Measurements from ENCODE around the gene SGK1. TPM values are rescaled to one million over a fixed set of nuclear protein-coding genes. Genes with fewer than 3 reads are reported as not detected.
"Not testable (repeated sequence)": the region's sequence is repeated elsewhere in the genome, so short reads cannot be mapped to it uniquely, and the experiment has no call there.

SGK1 gene
- total RNA-seq, 1 experiment from 2014 or later = 2.4 TPM

DNA sequence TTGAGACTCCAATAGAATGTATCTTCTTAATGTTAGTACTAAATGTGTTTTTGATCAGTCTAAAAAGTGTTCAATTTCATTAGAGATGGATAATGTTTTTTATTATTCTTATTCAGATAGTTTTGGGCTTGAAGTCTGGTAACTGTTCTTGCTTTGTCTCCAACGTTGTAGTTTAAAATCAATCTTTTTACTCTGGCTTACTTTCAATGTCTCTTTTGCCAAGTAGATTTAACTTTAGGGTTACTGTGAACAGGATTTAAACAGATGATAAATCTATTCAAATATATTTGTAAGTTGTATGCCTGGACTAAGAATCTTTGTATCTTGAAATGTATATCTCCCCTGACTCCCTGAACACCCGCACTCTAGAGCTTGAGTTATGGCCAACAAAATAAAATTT, 51.1 kb downstream of the SGK1 start:
- no peaks in the 10 kb centered on the region for H3K36me3 ChIP-seq (ENCODE audit: insufficient read depth, low read length)
- H3K4me2 ChIP-seq (ENCODE audit: low read depth, low read length, poor library complexity, severe bottlenecking) = no peak overlapping the region
- H2AFZ ChIP-seq (ENCODE audit: low read length) = no peak overlapping the region
- no peaks in the 10 kb centered on the region for H4K20me1 ChIP-seq (ENCODE audit: insufficient read depth, low read depth, low read length)
- H3K4me1 ChIP-seq (ENCODE audit: low read length) = no peaks in the 10 kb centered on the region
- no peaks in the 10 kb centered on the region for H3K9me3 ChIP-seq (ENCODE audit: low read length)
- H3K27me3 ChIP-seq (ENCODE audit: low read length) = no peaks in the 10 kb centered on the region
- H3K4me3 ChIP-seq (ENCODE audit: low read length) = no peak overlapping the region
- H3K27ac ChIP-seq (ENCODE audit: low read length) = no peak overlapping the region
- no peaks in the 10 kb centered on the region for H3K79me2 ChIP-seq (ENCODE audit: low read length)
- H3K9me2 ChIP-seq (replicated peaks; ENCODE audit: insufficient read depth, low read length) = no peaks in the 10 kb centered on the region
- H3K9ac ChIP-seq (ENCODE audit: low read length) = no peak overlapping the region
- no peak for DNase-seq

- no peaks in the 10 kb centered on the region for H3K36me3 ChIP-seq (ENCODE audit: insufficient read depth, low read length)
- H3K9ac ChIP-seq (ENCODE audit: low read length) = no peak overlapping the region
- H2AFZ ChIP-seq (ENCODE audit: low read length) = no peak overlapping the region
- no peaks in the 10 kb centered on the region for H3K9me3 ChIP-seq (ENCODE audit: low read length)
- H3K9me2 ChIP-seq (replicated peaks; ENCODE audit: insufficient read depth, low read length) = no peaks in the 10 kb centered on the region
- H3K27me3 ChIP-seq (ENCODE audit: low read length) = no peaks in the 10 kb centered on the region
- no peak overlapping the region for H3K4me3 ChIP-seq (ENCODE audit: low read length)
- no peaks in the 10 kb centered on the region for H4K20me1 ChIP-seq (ENCODE audit: insufficient read depth, low read depth, low read length)
- H3K27ac ChIP-seq (ENCODE audit: low read length) = no peak overlapping the region
- no peaks in the 10 kb centered on the region for H3K4me1 ChIP-seq (ENCODE audit: low read length)
- no peak for DNase-seq
- no peaks in the 10 kb centered on the region for H3K79me2 ChIP-seq (ENCODE audit: low read length)
- H3K4me2 ChIP-seq (ENCODE audit: low read depth, low read length, poor library complexity, severe bottlenecking) = no peak overlapping the region
Measured at GRCh38 chr6:134261766-134262165, 56.1 kb downstream of the SGK1 start.

DNA sequence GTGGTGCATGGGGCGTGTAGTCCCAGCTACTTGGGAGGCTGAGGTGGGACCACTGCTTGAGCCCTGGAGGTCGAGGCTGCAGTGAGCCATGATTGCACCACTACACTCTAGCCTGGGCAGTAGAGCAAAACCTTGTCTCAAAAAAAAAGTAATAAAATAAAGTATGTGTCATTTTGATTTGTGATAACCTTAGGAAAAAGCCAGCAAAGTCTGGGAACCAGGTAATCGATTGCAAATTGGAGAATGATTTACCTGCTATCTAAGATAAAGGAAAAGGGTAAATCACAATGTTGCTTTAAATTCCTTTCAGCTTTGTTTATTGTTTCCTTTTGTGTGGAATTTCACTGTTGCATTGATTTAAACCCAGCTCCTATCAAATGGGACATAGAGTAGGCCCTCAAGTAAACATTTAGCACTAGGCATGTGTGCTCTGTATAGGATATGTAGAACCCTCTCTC, 59.0 kb downstream of the SGK1 start:
- no peak overlapping the region for H3K9ac ChIP-seq (ENCODE audit: low read length)
- H3K4me3 ChIP-seq (ENCODE audit: low read length) = no peak overlapping the region
- no peak overlapping the region for H3K27ac ChIP-seq (ENCODE audit: low read length)
- H2AFZ ChIP-seq (ENCODE audit: low read length) = no peak overlapping the region
- no peak overlapping the region for H3K4me2 ChIP-seq (ENCODE audit: low read depth, low read length, poor library complexity, severe bottlenecking)
- no peak for DNase-seq
- no peaks in the 10 kb centered on the region for H4K20me1 ChIP-seq (ENCODE audit: insufficient read depth, low read depth, low read length)
- no peaks in the 10 kb centered on the region for H3K4me1 ChIP-seq (ENCODE audit: low read length)
- no peaks in the 10 kb centered on the region for H3K27me3 ChIP-seq (ENCODE audit: low read length)
- H3K79me2 ChIP-seq (ENCODE audit: low read length) = no peaks in the 10 kb centered on the region
- no peaks in the 10 kb centered on the region for H3K36me3 ChIP-seq (ENCODE audit: insufficient read depth, low read length)
- H3K9me2 ChIP-seq (replicated peaks; ENCODE audit: insufficient read depth, low read length) = no peaks in the 10 kb centered on the region
- H3K9me3 ChIP-seq (ENCODE audit: low read length) = no peaks in the 10 kb centered on the region

DNA sequence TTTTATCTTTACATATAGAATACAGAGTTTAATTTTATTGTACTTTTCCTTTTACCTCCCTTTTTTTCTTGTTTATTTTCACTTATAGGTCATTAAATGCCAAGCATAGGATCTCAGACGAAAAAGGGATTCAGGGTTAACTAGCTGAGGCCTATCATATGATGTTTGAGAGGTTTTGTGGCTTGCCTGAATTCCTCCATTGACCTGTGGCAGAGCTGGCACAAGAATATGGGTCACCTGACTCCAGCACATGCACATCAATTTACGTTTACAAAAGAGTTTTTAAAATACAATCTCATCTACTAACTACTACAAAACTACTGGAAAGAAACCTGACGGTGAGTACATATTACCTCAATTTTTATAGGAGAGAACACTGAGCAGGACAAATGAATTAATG, 60.4 kb downstream of the SGK1 start:
- Histone ChIP-seq H2AFZ (ENCODE audit: low read length) (no peak overlapping the region), H4K20me1 (ENCODE audit: insufficient read depth, low read depth, low read length) (no peaks in the 10 kb centered on the region), H3K9ac (ENCODE audit: low read length) (no peak overlapping the region), H3K79me2 (ENCODE audit: low read length) (no peaks in the 10 kb centered on the region), H3K9me2 (replicated peaks; ENCODE audit: insufficient read depth, low read length) (no peaks in the 10 kb centered on the region), H3K27ac (ENCODE audit: low read length) (no peak overlapping the region), H3K4me3 (ENCODE audit: low read length) (no peak overlapping the region), H3K27me3 (ENCODE audit: low read length) (no peaks in the 10 kb centered on the region), H3K9me3 (ENCODE audit: low read length) (no peaks in the 10 kb centered on the region), H3K4me1 (ENCODE audit: low read length) (no peaks in the 10 kb centered on the region), H3K36me3 (ENCODE audit: insufficient read depth, low read length) (no peaks in the 10 kb centered on the region), H3K4me2 (ENCODE audit: low read depth, low read length, poor library complexity, severe bottlenecking) (no peak overlapping the region)
- no peak for DNase-seq

- Histone ChIP-seq H3K4me2 (ENCODE audit: low read depth, low read length, poor library complexity, severe bottlenecking) (no peak overlapping the region), H3K9ac (ENCODE audit: low read length) (no peak overlapping the region), H3K27me3 (ENCODE audit: low read length) (no peaks in the 10 kb centered on the region), H2AFZ (ENCODE audit: low read length) (no peak overlapping the region), H3K9me2 (replicated peaks; ENCODE audit: insufficient read depth, low read length) (no peaks in the 10 kb centered on the region), H3K27ac (ENCODE audit: low read length) (no peak overlapping the region), H3K9me3 (ENCODE audit: low read length) (no peaks in the 10 kb centered on the region), H3K4me1 (ENCODE audit: low read length) (no peaks in the 10 kb centered on the region), H3K79me2 (ENCODE audit: low read length) (no peaks in the 10 kb centered on the region), H3K36me3 (ENCODE audit: insufficient read depth, low read length) (no peaks in the 10 kb centered on the region), H3K4me3 (ENCODE audit: low read length) (no peak overlapping the region), H4K20me1 (ENCODE audit: insufficient read depth, low read depth, low read length) (no peaks in the 10 kb centered on the region)
- DNase-seq = no peak
Measured at GRCh38 chr6:134256862-134257261, 61.0 kb downstream of the SGK1 start.

GRCh38 chr6:134255280-134255679, 62.6 kb downstream of the SGK1 start:
- not testable (repeated sequence) for H4K20me1 ChIP-seq (ENCODE audit: insufficient read depth, low read depth, low read length); H3K4me1 ChIP-seq (ENCODE audit: low read length); H2AFZ ChIP-seq (ENCODE audit: low read length); H3K9me3 ChIP-seq (ENCODE audit: low read length); DNase-seq; H3K27ac ChIP-seq (ENCODE audit: low read length); H3K9ac ChIP-seq (ENCODE audit: low read length); H3K27me3 ChIP-seq (ENCODE audit: low read length); H3K36me3 ChIP-seq (ENCODE audit: insufficient read depth, low read length); H3K4me2 ChIP-seq (ENCODE audit: low read depth, low read length, poor library complexity, severe bottlenecking); H3K79me2 ChIP-seq (ENCODE audit: low read length); H3K4me3 ChIP-seq (ENCODE audit: low read length); H3K9me2 ChIP-seq (replicated peaks; ENCODE audit: insufficient read depth, low read length)

- Histone ChIP-seq H2AFZ (ENCODE audit: low read length) (no peak overlapping the region), H3K4me3 (ENCODE audit: low read length) (no peak overlapping the region), H3K27me3 (ENCODE audit: low read length) (no peaks in the 10 kb centered on the region), H4K20me1 (ENCODE audit: insufficient read depth, low read depth, low read length) (no peaks in the 10 kb centered on the region), H3K9me2 (replicated peaks; ENCODE audit: insufficient read depth, low read length) (no peaks in the 10 kb centered on the region), H3K4me1 (ENCODE audit: low read length) (no peaks in the 10 kb centered on the region), H3K36me3 (ENCODE audit: insufficient read depth, low read length) (no peaks in the 10 kb centered on the region), H3K9me3 (ENCODE audit: low read length) (no peaks in the 10 kb centered on the region), H3K4me2 (ENCODE audit: low read depth, low read length, poor library complexity, severe bottlenecking) (no peak overlapping the region), H3K79me2 (ENCODE audit: low read length) (no peaks in the 10 kb centered on the region), H3K27ac (ENCODE audit: low read length) (no peak overlapping the region), H3K9ac (ENCODE audit: low read length) (no peak overlapping the region)
- DNase-seq = no peak
Measured at GRCh38 chr6:134254118-134254517, 63.8 kb downstream of the SGK1 start.

DNA sequence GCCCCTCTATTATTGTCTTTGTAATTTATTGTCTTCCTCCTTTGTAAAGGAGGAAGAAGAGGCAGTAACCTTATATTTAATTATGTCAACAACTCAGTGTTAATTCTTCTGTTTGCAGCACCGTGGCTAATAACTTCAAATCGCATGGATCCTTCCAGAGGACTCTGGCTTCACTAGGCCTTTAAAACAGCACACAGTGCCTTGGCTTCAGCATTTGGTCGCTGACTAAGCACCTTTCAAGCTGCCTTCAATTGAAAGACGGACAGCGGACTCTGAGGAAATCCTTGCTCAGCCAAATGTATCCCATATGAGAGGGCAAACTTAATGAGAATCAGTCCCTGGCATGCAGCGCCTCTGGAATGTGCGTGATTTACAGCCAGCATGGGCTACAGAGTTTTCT, 64.2 kb downstream of the SGK1 start:
- H3K4me3 ChIP-seq (ENCODE audit: low read length) = no peak overlapping the region
- H2AFZ ChIP-seq (ENCODE audit: low read length) = no peak overlapping the region

GRCh38 chr6:134251320-134251719, 66.6 kb downstream of the SGK1 start:
- H3K4me1 ChIP-seq (ENCODE audit: low read length) = no peaks in the 10 kb centered on the region
- no peak for DNase-seq
- H3K9me2 ChIP-seq (replicated peaks; ENCODE audit: insufficient read depth, low read length) = no peaks in the 10 kb centered on the region
- H3K27ac ChIP-seq (ENCODE audit: low read length) = no peak overlapping the region
- no peaks in the 10 kb centered on the region for H3K9me3 ChIP-seq (ENCODE audit: low read length)
- H2AFZ ChIP-seq (ENCODE audit: low read length) = no peak overlapping the region
- H3K27me3 ChIP-seq (ENCODE audit: low read length) = no peaks in the 10 kb centered on the region
- H4K20me1 ChIP-seq (ENCODE audit: insufficient read depth, low read depth, low read length) = no peaks in the 10 kb centered on the region
- H3K36me3 ChIP-seq (ENCODE audit: insufficient read depth, low read length) = no peaks in the 10 kb centered on the region
- no peak overlapping the region for H3K4me3 ChIP-seq (ENCODE audit: low read length)
- no peak overlapping the region for H3K4me2 ChIP-seq (ENCODE audit: low read depth, low read length, poor library complexity, severe bottlenecking)
- H3K79me2 ChIP-seq (ENCODE audit: low read length) = no peaks in the 10 kb centered on the region
- H3K9ac ChIP-seq (ENCODE audit: low read length) = no peak overlapping the region

More for the DNA sequence above, 64.2 kb downstream of the SGK1 start:
- Histone ChIP-seq H3K27me3 (ENCODE audit: low read length) (no peaks in the 10 kb centered on the region), H3K27ac (ENCODE audit: low read length) (no peak overlapping the region), H4K20me1 (ENCODE audit: insufficient read depth, low read depth, low read length) (no peaks in the 10 kb centered on the region), H3K36me3 (ENCODE audit: insufficient read depth, low read length) (no peaks in the 10 kb centered on the region), H3K9me2 (replicated peaks; ENCODE audit: insufficient read depth, low read length) (no peaks in the 10 kb centered on the region), H3K79me2 (ENCODE audit: low read length) (no peaks in the 10 kb centered on the region), H3K4me1 (ENCODE audit: low read length) (no peaks in the 10 kb centered on the region), H3K9me3 (ENCODE audit: low read length) (no peaks in the 10 kb centered on the region), H3K9ac (ENCODE audit: low read length) (no peak overlapping the region), H3K4me2 (ENCODE audit: low read depth, low read length, poor library complexity, severe bottlenecking) (no peak overlapping the region)
- DNase-seq = no peak

Data from Karpas-422 (cell line).